GM19324 (cell line): ENCODE measurements around the gene BANF1.
"Not testable (repeated sequence)": the region's sequence is repeated elsewhere in the genome, so short reads cannot be mapped to it uniquely, and the experiment has no call there.

ENCODE experiments used
- ATAC-seq: cut with Tn5 transposase; IDR thresholded peaks from one replicate; pipeline ENCODE4 v1.9.1; 2021; ENCODE audit warnings: mild to moderate bottlenecking, moderate library complexity; ENCODE audit not compliant: unreplicated experiment, low FRiP score

BANF1 gene

DNA sequence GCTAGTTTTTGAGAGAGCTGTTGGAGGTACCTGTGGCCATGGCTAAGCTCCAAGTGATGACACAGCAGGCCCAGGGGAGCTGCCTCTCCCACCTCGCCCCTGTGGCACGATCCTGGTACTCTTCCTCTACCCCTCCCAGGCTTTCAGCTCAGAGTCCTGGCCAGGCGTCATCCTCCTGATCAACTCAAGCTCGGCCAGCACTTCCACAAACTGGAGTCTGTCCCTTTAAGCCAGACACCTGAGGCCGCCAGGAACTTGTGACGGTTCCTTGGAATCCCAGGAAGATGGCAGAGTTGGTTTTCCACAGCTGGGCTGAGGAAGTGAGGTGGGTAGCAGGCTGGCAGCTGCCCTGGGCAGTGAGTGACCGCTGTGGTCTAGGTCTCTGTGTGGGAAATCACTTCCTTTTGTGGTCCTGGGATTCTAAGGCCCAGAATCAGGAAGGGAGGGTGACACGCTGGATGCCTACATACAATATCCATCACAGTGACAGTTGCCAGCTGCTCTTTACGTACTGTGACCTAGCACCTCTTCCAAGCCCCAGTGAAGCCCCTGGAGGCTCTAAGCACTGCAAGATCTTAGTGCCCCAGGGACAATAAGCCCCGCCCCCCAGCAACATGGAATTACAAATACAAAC, 6.3 kb downstream of the BANF1 start:
- no peak for ATAC-seq

DNA sequence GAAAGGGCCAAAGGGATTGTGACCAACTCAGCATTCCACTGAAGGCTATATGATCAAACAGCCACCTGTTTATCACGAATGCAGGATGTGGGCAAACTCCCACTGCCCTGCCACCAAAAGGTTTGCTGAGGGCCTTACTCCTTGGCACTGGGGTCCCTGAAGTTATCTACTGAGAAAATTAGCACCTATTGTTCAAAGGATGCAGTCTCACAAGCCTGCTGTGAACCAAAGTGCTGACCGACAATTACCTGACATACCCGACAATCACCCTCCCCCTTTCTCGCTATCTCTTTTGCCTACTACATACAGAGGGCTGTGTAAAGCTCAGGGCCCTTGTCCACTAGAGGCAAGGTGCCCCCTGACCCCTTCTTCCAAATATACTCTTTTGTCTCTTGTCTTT, 7.7 kb downstream of the BANF1 start:
- not testable (repeated sequence) for ATAC-seq

DNA sequence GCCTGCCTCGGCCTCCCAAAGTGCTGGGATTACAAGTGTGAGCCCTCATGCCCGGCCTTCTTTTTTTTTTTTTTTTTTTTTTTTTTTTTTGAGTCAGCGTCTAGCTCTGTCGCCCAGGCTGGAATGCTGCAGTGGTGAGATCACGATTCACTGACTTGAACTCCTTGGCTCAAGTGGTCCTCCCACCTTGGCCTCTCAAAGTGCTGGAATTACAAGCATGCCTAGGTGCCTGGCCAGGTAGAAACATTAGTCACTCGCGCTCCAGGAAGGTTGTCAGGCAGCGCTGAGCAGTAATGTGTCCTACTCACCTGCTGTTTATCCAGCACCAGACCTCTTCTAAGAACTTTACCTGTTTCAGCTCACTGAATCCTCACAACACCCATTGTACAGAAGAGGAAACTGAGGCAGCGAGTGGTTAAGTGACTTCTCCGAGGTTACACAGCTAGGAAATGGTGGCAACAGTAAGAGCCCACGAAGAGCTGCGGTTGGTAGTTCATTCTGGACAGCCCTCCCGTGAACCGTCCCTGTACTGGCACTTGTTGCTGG, 9.0 kb downstream of the BANF1 start:
- ATAC-seq = no peak

DNA sequence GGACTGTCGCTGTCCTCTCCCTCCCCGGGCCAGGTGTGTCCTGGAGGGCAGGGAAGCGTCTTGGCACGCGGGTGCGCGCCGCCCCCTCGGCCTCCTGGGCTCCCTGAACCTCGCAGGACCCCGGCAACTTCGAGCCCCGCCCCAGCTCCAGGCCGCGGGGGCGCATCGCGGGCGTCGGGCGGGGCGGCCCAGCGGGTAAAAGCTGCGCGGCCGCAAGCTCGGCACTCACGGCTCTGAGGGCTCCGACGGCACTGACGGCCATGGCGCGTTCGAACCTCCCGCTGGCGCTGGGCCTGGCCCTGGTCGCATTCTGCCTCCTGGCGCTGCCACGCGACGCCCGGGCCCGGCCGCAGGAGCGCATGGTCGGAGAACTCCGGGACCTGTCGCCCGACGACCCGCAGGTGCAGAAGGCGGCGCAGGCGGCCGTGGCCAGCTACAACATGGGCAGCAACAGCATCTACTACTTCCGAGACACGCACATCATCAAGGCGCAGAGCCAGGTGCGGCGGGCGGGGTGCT, 9.5 kb downstream of the BANF1 start, which contains the start of gene CST6:
TSS of gene CST6 (plus strand) at position 224 of the 519 bp plus-strand sequence. CDS start at position 261, 37 bp downstream.
- no peak for ATAC-seq

DNA sequence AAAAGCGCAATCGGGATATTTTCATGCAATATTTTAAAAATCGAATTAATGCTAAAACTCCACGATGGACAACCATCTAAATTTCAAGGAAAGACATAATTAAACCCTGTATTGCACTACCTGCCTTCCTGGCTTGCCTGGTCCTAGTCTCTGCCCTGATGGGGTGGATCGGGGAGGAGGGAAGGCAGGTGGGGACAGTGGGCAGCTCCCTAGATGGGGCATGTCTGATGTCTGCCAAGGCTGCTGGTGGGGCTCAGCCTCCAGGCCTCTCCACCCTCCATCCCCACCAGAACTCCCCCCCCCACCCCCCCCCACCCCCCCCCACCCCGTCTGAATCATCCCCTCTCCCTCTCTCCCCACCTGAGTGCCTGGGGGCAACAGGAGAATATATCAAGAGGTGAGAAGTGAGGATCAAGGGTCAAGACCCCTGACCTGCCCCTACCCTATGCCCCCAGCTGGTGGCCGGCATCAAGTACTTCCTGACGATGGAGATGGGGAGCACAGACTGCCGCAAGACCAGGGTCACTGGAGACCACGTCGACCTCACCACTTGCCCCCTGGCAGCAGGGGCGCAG, 10.2 kb downstream of the BANF1 start:
- no peak for ATAC-seq

DNA sequence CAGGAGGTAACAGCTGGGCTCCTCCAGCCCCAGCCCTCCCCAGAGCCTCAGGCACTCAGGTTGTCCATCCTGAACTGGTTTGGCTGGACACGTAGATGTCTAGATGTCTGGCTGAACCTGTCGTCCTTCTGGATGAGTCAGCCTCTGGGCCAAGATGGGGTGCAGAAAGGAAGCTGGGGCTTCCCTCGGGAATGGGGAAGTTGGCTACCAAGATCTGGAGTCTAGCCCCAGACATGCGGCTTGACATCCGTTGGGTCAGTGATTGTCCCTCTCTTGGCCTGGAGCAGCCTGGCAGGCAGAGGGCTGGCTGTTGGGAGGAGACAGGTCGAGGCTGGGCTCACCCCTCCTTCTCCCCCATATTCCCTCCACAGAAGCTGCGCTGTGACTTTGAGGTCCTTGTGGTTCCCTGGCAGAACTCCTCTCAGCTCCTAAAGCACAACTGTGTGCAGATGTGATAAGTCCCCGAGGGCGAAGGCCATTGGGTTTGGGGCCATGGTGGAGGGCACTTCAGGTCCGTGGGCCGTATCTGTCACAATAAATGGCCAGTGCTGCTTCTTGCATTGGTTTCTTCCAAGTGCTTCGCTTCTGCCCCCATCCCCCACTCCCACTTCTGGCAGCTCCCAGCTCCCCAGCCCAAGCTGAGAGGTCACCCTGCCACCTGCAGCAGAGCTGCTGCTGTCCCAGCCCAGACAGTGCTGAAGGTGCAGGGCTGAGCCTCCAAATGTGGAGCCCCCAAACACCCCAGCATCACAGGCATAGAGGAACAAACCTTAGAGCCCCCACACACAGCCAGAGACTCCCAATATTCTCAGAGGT, 10.9 kb downstream of the BANF1 start:
- no peak for ATAC-seq

DNA sequence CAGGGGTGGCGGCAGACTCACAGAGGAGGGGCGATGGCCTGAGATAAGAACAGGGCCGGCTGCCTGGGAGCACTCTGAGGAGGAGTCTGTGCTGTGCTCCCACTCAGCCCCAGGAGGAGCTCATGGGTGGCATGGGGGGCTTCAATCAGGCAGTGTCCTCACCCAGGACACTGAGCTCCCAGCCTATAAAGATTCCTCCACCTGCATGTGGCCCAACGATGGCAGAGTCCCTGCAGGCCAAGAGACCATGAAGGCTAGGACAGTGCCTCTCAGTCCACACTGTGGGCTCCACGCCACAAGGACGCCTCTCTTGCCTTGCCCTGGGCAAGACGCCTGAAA, 11.4 kb downstream of the BANF1 start:
- ATAC-seq = no peak

DNA sequence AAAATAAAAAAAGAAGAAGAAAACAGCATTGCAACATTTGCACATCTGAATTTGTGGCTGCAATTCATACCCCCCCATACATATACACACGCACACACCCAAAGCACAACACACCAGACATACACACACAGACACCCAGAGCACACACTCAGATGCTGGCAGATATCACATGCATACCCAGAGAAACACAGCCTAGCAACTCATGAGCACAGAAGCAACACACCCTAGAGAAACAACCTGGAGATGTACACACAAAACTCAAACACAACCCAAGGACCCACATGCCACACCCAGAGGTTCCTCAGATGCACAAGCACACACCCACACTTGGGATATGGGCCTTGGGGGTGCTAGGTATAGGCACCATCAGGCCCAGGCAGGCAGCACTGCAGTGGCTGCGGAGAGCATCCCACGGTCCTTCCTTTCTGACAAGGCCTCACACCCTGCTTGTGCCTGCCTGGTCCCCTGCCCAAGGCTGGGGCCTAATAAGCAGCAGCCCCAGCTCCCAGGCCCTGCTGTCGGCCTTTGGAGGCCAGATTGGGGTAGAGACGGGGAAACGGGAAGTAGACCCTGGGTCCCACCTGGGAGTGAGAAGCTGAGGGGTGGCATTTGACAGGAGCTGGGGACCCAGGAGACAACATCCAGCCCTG, 12.6 kb downstream of the BANF1 start:
- ATAC-seq = no peak

DNA sequence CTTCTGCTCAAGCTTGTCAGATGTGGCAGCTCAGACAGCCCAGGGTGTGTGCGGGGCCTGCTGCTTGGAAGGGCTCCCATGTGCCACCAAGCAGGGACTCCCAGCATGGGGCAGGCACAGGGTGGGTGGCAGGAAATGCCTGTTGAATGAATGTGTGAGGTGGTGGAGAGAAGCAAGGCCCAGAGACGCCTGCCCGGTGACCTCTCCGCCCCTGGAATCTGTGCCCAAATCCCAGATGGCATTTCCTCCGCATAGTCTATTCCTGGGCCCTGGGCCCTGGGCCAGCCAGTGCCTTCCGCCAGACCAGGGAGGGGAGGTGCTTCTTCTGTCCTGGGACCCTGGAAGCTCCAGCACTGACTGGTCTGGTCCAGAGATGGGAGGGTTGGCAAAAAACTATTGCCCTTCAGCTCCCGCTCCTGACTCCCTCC, 13.2 kb downstream of the BANF1 start:
- ATAC-seq = no peak

DNA sequence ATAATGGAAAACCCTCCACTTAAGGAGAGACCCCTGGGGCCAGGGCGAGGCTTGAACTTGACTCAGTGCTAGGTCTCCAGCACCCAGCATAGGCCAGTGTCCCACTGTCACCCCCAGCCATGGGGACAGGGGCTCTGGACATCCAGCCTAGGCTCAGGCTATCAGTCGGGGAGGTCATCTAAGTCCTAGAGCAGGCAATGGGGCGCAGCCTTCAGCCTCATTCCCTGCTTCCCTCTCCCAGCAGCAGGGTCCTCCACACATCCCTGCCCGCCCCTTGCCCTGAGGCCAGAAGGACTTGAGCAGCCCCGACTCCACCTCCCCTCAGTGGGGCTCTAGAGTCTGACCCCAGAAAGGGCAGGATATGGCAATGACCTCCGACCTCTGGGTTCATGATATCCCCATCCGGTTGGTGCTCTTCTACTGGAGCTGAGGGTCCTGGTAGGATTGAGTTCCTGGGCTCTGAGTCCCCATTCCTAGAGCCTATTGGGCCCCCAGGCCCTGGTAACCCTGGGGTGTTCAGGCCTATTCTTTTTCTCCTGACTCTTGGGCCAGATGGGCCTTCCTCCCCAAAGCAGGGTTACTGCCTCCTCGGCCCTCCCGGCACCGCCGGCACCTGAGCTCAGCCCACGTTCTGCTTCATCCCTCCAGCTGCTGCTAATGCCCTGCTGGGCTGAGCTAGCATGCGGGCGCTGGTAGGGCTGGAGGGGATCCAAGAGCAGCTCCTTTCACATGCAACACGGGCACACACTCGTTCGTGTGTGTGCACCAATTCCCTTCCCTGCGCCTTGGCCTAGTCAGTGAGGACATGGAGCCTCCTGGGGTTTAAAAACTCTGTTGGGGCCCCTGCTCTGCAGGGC, 13.9 kb downstream of the BANF1 start:
- ATAC-seq = no peak

DNA sequence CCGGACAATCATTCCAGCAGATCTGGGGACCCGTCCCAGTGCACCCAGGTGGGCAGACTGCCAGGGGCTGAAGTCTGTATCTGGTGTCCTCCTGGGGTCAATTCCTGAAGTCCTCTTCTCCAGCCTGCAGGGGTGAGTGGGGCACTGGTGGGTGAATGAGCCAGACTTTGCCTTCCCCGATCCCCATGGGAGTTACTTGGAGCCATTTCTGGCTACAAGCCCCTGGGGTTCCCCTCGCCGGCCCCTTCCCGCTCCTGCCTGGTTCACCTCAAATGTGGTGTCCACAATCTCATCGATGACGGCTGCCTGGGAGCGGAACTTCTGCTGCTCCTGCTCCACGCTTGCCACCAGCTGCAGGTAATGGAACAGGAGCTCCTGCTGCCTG, 14.5 kb downstream of the BANF1 start:
- ATAC-seq = no peak

DNA sequence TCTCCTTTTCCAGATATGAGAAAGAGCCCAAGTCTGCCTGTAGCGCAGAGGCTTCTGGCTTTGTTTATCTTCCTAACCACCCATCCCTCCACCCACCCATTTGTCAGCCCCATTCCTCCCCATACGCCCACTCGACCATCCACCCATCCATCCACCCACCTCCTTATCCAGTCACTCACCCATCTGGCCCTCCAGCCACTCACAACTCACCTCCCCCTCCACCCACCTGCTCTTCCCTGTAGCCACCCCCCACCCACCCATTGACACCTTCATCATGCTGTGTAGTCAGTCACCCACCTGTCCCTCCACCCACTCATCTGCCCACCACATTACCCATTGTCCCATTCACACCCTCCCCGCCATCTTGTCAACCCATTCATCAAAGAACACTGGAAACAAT, 15.0 kb downstream of the BANF1 start:
- no peak for ATAC-seq

DNA sequence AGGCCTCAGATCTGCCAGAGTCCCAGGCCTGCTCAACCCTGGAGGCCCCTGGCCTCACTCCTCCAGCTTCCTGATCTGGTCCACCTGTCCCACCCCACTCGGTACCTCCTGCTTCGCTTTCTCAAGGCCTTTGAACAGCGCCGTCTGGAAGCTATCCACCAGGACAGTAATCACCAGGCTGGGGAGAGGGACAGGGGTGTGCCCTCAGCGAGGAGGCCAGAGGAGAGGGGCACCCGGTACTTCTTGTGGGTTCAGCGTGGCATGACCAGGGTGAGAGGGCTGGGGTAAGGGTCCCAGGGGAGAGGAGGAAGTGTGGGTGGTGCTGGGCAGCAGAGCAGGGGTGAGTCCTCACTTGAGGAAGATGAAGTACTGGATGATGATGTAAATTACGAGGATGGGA, 17.9 kb downstream of the BANF1 start:
- no peak for ATAC-seq

DNA sequence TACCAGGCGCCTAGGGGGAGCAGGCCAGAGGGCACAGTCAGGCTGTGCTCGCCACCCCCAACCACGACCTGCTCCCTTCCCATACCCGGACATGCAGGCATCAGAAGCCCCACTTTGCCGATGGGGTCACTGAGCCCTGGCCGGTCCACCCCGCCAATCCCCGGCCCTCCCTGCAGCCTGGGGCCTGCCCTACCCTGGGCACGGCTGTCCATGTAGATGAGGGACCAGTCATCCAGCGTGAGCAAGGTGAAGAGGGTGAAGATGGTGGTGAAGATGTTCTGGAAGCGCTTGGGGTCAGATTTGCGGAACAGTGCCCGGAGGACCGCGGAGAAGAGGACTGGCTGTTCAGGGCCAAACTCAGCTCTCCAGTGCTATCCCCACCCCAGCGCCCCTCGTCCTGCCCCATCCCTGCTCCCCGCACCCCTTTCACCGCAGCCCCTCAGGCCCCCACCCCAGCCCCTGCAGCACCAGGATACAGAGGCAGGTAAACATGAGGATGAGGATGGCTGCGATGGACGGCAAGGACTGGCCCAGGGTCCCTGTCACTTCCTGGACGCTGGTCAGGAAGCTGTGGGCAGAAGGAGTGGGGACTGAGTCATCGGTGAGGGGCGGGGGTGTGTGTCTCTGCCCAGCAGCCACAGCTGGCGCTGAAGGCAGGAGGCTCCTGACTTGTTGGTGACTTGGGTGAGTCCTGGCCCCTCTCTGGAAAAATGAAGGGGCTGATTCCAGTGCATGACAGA, 18.5 kb downstream of the BANF1 start:
- no peak for ATAC-seq

DNA sequence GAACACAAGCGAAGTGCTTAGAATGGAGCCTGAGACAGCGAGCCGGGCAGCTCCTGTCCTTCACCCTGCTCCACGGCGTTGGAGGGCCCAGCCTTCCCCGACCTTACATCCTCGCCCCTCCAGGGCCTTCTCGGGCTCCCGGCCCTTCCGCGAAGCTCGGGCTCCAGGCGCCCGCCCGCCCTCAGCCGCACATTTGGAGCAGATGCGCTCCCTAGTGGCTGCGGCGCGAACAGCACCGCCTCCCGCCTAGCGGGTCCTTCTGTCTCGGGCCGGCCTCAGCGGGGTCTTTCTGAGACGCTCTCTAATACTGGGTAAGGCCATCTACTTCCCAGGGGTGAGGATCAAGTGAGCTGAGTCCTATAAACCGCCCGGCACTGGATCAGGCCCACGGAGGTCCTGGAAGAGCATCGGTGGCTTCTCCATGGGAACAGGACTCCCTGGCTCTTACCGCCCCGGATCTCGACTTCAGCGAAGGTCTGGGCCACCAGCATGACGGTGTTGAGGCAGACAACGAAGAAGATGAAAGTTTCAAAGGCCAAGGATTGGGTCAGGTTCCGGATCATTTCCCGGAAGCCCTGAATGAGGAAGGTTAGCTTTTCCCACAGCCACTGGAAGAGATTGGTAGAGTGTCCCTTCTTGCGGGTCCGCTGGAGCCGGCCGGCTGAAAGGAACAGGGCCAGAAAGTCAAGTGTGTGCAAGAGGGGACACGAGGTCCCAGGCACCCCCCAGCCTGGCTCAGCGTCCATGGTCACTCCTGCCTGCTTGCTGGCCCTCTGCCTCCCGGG, 20.3 kb downstream of the BANF1 start:
- ATAC-seq = no peak

DNA sequence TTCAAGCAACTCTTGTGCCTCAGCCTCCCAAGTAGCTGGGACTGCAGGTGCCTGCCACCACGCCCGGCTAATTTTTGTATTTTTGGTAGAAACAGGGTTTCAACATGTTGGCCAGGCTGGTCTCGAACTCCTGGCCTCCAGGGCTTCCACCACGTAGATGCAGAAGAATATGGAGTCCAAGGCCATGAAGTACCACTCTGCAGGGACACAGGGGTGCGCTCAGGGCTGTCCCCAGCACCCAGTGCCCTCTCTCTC, 20.8 kb downstream of the BANF1 start:
- ATAC-seq = not testable (repeated sequence)

DNA sequence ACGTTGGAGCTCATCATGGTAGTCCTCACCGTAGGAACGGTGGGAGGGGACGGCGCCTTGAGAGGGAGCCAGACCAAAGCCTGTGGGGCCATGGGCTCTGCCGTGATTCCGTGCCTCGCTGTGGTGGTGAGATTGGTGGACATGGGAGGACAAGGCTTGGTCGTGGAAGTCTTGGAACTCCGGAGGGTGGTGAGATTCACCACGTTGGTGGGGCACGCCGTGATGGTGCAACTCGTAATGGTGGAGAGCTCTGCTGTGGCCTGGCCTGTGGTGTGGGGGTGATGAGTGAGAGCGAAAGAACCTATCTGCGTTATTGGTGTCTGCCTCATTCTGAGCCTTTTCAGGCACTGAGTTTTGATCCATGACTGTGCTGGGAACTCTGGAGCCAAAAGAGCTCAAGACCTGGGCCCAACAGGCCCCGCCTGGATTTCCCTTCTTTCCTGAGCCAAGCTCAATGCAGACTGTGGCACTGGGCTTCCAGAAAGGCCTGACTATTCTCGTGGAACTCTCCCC, 23.8 kb downstream of the BANF1 start, which contains the start of gene CATSPER1:
TSS of gene CATSPER1 (minus strand) at position 463 of the 513 bp plus-strand sequence. CDS start at position 363, 100 bp downstream.
- no peak for ATAC-seq

DNA sequence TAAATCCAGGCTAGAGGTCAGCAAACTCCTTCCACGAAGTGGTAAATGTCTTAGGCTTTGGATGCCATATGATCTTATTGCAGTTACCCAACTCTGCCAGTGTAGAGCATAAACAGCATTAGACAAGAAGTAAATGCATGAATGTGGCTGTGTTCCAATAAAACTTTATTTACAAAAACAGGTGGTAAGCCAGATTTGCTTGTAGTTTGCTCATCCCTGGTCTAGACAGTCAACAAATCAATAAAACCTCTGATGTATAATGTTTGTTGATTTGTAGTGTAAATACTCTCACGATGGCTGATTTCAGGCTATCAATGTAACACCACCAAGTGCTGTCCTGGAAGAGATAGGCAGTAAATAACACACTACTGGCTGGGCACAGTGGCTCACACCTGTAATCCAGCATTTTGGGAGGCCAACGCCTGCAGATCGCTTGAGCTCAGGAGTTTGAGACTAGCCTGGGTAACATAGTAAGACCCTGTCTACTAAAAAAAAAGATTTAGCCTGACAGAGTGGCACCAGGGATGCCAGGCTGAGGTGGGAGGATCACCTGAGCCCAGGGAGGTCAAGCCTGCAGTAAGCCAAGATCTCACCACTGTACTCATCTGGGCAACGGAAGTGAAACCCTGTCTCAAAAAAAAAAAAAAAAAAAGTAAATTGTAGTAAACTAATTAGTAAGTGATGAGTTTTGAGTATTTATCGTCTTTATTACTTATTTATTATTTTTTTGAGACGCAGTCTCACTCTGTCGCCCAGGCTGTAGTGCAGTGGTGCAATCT, 30.8 kb downstream of the BANF1 start:
- ATAC-seq = no peak
